Chondrocyte (in vitro differentiated cells): ENCODE measurements around the gene GNRH2. TPM values are rescaled to one million over a fixed set of nuclear protein-coding genes. Genes with fewer than 3 reads are reported as not detected.
A peak's percentile ranks its signal among the peaks of the same experiment; 100 is the strongest.

ENCODE experiments used
- DNase-seq: peaks from one replicate; pipeline ENCODE4 v3.0.0; 2021; ENCODE audit warnings: mixed read lengths, low spot score
- H3K27ac Mint-ChIP-seq: one replicate; pipeline ENCODE4 v1.8.0; 2021; ENCODE audit warnings: mild to moderate bottlenecking, moderate library complexity, mixed read lengths; ENCODE audit not compliant: unreplicated experiment
- H3K27me3 Mint-ChIP-seq: 2 replicates; pipeline ENCODE4 v1.8.0; 2021; ENCODE audit warnings: low read depth, mixed read lengths
- H3K36me3 Mint-ChIP-seq: 2 replicates; pipeline ENCODE4 v1.8.0; 2021; ENCODE audit warnings: low read depth, mixed read lengths
- H3K4me1 Mint-ChIP-seq: 2 replicates; pipeline ENCODE4 v1.8.0; 2021; ENCODE audit warnings: low read depth, mild to moderate bottlenecking, mixed read lengths
- H3K4me3 Mint-ChIP-seq: one replicate; pipeline ENCODE4 v1.8.0; 2021; ENCODE audit warnings: mild to moderate bottlenecking, moderate library complexity, mixed read lengths; ENCODE audit not compliant: unreplicated experiment
- H3K9me3 Mint-ChIP-seq: 2 replicates; pipeline ENCODE4 v1.8.0; 2021; ENCODE audit warnings: low read depth, mixed read lengths
- CTCF ChIP-seq: fragments of 200-600 bp; sonication (generic); IDR thresholded peaks from 2 replicates; pipeline ENCODE4 v1.5.0; 2021; ENCODE audit warnings: antibody characterized with exemption, mild to moderate bottlenecking, moderate library complexity
- total RNA-seq: library from RNA; stranded (reverse); gene quantifications from 3 replicates; pipeline ENCODE4 v1.2.1, GENCODE V29; 2021

The GNRH2 gene
- total RNA-seq, 1 donor from 2014 or later = not detected

GRCh38 chr20:3032624-3033023, 10.8 kb upstream of the GNRH2 start:
- H3K9me3 Mint-ChIP-seq = no peaks in the 10 kb centered on the region
- no peaks in the 10 kb centered on the region for H3K27me3 Mint-ChIP-seq
- H3K4me1 Mint-ChIP-seq = no peaks in the 10 kb centered on the region
- TF ChIP-seq CTCF = no peak
- H3K27ac Mint-ChIP-seq = no peak overlapping the region
- peaks cover 27% of the 10 kb centered on the region for H3K36me3 Mint-ChIP-seq
- no peak for DNase-seq
- no peak overlapping the region for H3K4me3 Mint-ChIP-seq

GRCh38 chr20:3037654-3038053, 5.8 kb upstream of the GNRH2 start:
- no peaks in the 10 kb centered on the region for H3K9me3 Mint-ChIP-seq
- H3K36me3 Mint-ChIP-seq = peaks cover 33% of the 10 kb centered on the region
- no peak for TF ChIP-seq CTCF
- no peaks in the 10 kb centered on the region for H3K27me3 Mint-ChIP-seq
- H3K27ac Mint-ChIP-seq = no peak overlapping the region
- no peak overlapping the region for H3K4me3 Mint-ChIP-seq
- H3K4me1 Mint-ChIP-seq = peaks cover 12% of the 10 kb centered on the region
- no peak for DNase-seq

GRCh38 chr20:3038454-3038853, 5.0 kb upstream of the GNRH2 start:
- Mint-ChIP-seq H3K27ac (peak overlapping the region; percentile 2), H3K4me3 (no peak overlapping the region), H3K9me3 (no peaks in the 10 kb centered on the region), H3K4me1 (peaks cover 12% of the 10 kb centered on the region), H3K27me3 (no peaks in the 10 kb centered on the region), H3K36me3 (peaks cover 33% of the 10 kb centered on the region)
- DNase-seq = no peak
- TF ChIP-seq CTCF = no peak

GRCh38 chr20:3039426-3039825, 4.0 kb upstream of the GNRH2 start:
- H3K4me3 Mint-ChIP-seq = no peak overlapping the region

GRCh38 chr20:3040086-3040485, 3.3 kb upstream of the GNRH2 start:
- Mint-ChIP-seq H3K27ac (no peak overlapping the region), H3K4me1 (peaks cover 16% of the 10 kb centered on the region), H3K27me3 (no peaks in the 10 kb centered on the region), H3K9me3 (no peaks in the 10 kb centered on the region), H3K4me3 (no peak overlapping the region), H3K36me3 (peaks cover 28% of the 10 kb centered on the region)
- DNase-seq = no peak
- TF ChIP-seq CTCF = no peak

More at GRCh38 chr20:3039426-3039825, 4.0 kb upstream of the GNRH2 start:
- no peak overlapping the region for H3K27ac Mint-ChIP-seq
- H3K27me3 Mint-ChIP-seq = no peaks in the 10 kb centered on the region
- no peak for TF ChIP-seq CTCF
- peaks cover 31% of the 10 kb centered on the region for H3K36me3 Mint-ChIP-seq
- DNase-seq = no peak
- H3K4me1 Mint-ChIP-seq = peaks cover 12% of the 10 kb centered on the region
- H3K9me3 Mint-ChIP-seq = no peaks in the 10 kb centered on the region
